Keratinocyte (primary cell): ENCODE results near the gene CDC20. TPM values are rescaled to one million over a fixed set of nuclear protein-coding genes. Genes with fewer than 3 reads are reported as not detected.
A peak's percentile ranks its signal among the peaks of the same experiment; 100 is the strongest.

Experiments used
- DNase-seq: peaks from one replicate; pipeline ENCODE4 v3.0.0-alpha.2; 2011; ENCODE audit warnings: low read depth, missing footprints, low spot score
- FAIRE-seq: peaks from 2 replicates; lab custom pipeline; 2011; peaks lifted over from hg19 to GRCh38; lab: Jason Lieb, UNC
- H2AFZ ChIP-seq: 2 replicates; pipeline ENCODE4 v1.6.0; 2012; ENCODE audit warnings: low read length, control low read depth, inconsistent platforms; ENCODE audit not compliant: control insufficient read depth
- H3K27ac ChIP-seq: 2 replicates; pipeline ENCODE4 v1.5.1; 2011; ENCODE audit warnings: low read length; ENCODE audit not compliant: control insufficient read depth, insufficient read depth
- H3K27me3 ChIP-seq: 3 replicates; pipeline ENCODE4 v1.6.0; 2011; ENCODE audit warnings: low read length; ENCODE audit not compliant: control insufficient read depth, insufficient read depth; ENCODE audit errors: extremely low read depth
- H3K36me3 ChIP-seq, 2 experiments: 2 replicates in 1 of 2; 3 replicates in 1 of 2; pipeline ENCODE4 v1.5.1; 2011; ENCODE audit warnings: low read length in 2 of 2, mild to moderate bottlenecking in 1 of 2; ENCODE audit not compliant: control insufficient read depth in 2 of 2, insufficient read depth in 2 of 2; ENCODE audit errors: extremely low read depth in 1 of 2
- H3K4me1 ChIP-seq: 3 replicates; pipeline ENCODE4 v1.5.1; 2011; ENCODE audit warnings: low read length; ENCODE audit not compliant: control insufficient read depth, insufficient read depth; ENCODE audit errors: extremely low read depth
- H3K4me2 ChIP-seq: 3 replicates; pipeline ENCODE4 v1.6.0; 2011; ENCODE audit warnings: low read depth, low read length; ENCODE audit not compliant: control insufficient read depth, insufficient read depth; ENCODE audit errors: extremely low read depth
- H3K4me3 ChIP-seq, 3 experiments: fragments of 200-600 bp in 1 of 3; sonication (generic) in 1 of 3; 2 replicates in 2 of 3; 3 replicates in 1 of 3; pipeline ENCODE4 v1.5.1; 2011 to 2016; ENCODE audit warnings: low read length in 3 of 3, mild to moderate bottlenecking in 3 of 3, control low read depth in 2 of 3, inconsistent platforms in 1 of 3, low read depth in 1 of 3, mixed read lengths in 1 of 3, mixed run types in 1 of 3, moderate library complexity in 1 of 3; ENCODE audit not compliant: control insufficient read depth in 2 of 3, insufficient read depth in 2 of 3; ENCODE audit errors: extremely low read depth in 1 of 3
- H3K79me2 ChIP-seq: 2 replicates; pipeline ENCODE4 v1.6.0; 2012; ENCODE audit warnings: low read length; ENCODE audit not compliant: control insufficient read depth, insufficient read depth
- H3K9ac ChIP-seq: 3 replicates; pipeline ENCODE4 v1.6.0; 2011; ENCODE audit warnings: low read length; ENCODE audit not compliant: control insufficient read depth, insufficient read depth; ENCODE audit errors: extremely low read depth
- H3K9me1 ChIP-seq: 3 replicates; pipeline ENCODE4 v1.6.0; 2011; ENCODE audit warnings: low read length; ENCODE audit not compliant: control insufficient read depth, insufficient read depth; ENCODE audit errors: extremely low read depth
- H3K9me3 ChIP-seq: 2 replicates; pipeline ENCODE4 v1.5.1; 2012; ENCODE audit warnings: low read depth, low read length; ENCODE audit not compliant: control insufficient read depth
- H4K20me1 ChIP-seq: 3 replicates; pipeline ENCODE4 v1.6.0; 2011; ENCODE audit warnings: low read length; ENCODE audit not compliant: control insufficient read depth, insufficient read depth; ENCODE audit errors: extremely low read depth
- EZH2 ChIP-seq: IDR thresholded peaks from one replicate; pipeline ENCODE4 v1.6.1; 2012; ENCODE audit warnings: inconsistent platforms, mild to moderate bottlenecking, low read length, moderate library complexity
- dilution Hi-C: fragments of 300-500 bp; cut with MboI; formaldehyde crosslinking; loops from one replicate; pipeline ENCODE4 v1.7.0; 2020; ENCODE audit warnings: low sequenced_read_pairs; ENCODE audit not compliant: extremely low pct_ligation_motif_present
- polyA minus RNA-seq, 3 experiments: library from RNA; depleted of rRNA, polyadenylated mRNA; stranded (reverse); fragments of >200 nt; gene quantifications; 1 replicate in 1 of 3; 2 replicates in 1 of 3; 3 replicates in 1 of 3; pipeline ENCODE4 v1.2.3, GENCODE V29; 2011
- polyA plus RNA-seq, 5 experiments: library from polyadenylated mRNA; depleted of rRNA in 3 of 5; stranded (reverse) in 3 of 5; stranded (forward) in 1 of 5; unstranded in 1 of 5; fragments of >200 nt; gene quantifications; 1 replicate in 1 of 5; 2 replicates in 3 of 5; 3 replicates in 1 of 5; pipeline versions ENCODE4 v1.2.1 to v1.2.3, GENCODE V29; 2011 to 2012; ENCODE audit warnings: missing spikeins in 2 of 5, low read depth in 1 of 5, low replicate concordance in 1 of 5
- TF ChIP-seq, protein P1 (sequence below), 3 experiments: IDR thresholded peaks in 1 of 3; conservative IDR thresholded peaks in 1 of 3; optimal IDR thresholded peaks in 1 of 3; 2 replicates in 2 of 3; 3 replicates in 1 of 3; pipeline versions ENCODE3 to v1.5.1; 2011; ENCODE audit warnings: low read length in 3 of 3, mild to moderate bottlenecking in 3 of 3, moderate library complexity in 2 of 3, control low read depth in 1 of 3, inconsistent platforms in 1 of 3; ENCODE audit not compliant: insufficient read depth in 2 of 3; ENCODE audit errors: extremely low read depth in 1 of 3

CDC20 gene
- polyA plus RNA-seq (13.6 to 102 TPM (median 84.2 TPM) in 3 replicates), polyA minus RNA-seq (19.5 to 267 TPM (median 125 TPM) in 3 replicates)
- 0.67 TPM for polyA plus RNA-seq (2011; ENCODE audit: low read depth)
- polyA plus RNA-seq (2011; cell fraction: cytosol; rRNA removed), result 28.1 and 35.5 TPM in 2 replicates
- polyA plus RNA-seq (2011; cell fraction: nucleus; rRNA removed), result 16.0 and 25.4 TPM in 2 replicates
- polyA plus RNA-seq (2012; ENCODE audit: low replicate concordance), result 1.7 and 97.6 TPM in 2 replicates
- polyA minus RNA-seq (2011; cell fraction: cytosol; rRNA and poly(A)+ RNA removed), result 29.9 TPM
- 6.6 and 9.9 TPM in 2 replicates for polyA minus RNA-seq (2011; cell fraction: nucleus; rRNA and poly(A)+ RNA removed)

DNA sequence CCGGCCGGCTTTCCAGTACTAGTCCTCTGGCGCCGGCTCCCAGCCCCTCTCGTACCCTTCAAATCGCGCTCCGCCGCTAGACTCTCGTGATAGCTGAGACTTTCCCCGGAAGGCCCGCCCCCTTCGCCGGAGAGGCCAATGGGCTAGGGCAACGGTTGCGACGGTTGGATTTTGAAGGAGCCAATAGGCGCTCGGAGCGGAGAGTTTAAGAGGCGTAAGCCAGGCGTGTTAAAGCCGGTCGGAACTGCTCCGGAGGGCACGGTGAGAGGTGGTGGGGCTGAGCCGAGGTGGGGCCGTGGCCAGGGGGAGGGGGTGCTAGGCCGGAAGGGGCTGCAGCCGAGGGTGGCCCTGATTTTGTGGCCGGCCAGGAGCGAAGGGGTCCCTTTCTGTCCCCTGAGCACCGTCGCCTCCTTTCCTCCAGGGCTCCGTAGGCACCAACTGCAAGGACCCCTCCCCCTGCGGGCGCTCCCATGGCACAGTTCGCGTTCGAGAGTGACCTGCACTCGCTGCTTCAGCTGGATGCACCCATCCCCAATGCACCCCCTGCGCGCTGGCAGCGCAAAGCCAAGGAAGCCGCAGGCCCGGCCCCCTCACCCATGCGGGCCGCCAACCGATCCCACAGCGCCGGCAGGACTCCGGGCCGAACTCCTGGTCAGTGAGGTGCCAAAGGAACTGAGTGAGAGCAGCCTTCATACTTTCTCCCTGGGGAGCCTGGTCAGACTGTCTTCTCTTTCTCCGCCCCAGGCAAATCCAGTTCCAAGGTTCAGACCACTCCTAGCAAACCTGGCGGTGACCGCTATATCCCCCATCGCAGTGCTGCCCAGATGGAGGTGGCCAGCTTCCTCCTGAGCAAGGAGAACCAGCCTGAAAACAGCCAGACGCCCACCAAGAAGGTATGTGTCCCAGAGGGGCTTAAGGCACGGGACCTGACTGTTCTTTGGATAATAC lies at the start of gene CDC20:
Gene CDC20, plus strand, starts transcription at position 236 of the 948 bp plus-strand sequence. Its CDS starts 235 bp downstream, at position 471.
- peak within 1 kb of the TSS; percentile 97 for H3K27ac ChIP-seq
- no peak for TF ChIP-seq EZH2
- TF ChIP-seq, protein P1, sequence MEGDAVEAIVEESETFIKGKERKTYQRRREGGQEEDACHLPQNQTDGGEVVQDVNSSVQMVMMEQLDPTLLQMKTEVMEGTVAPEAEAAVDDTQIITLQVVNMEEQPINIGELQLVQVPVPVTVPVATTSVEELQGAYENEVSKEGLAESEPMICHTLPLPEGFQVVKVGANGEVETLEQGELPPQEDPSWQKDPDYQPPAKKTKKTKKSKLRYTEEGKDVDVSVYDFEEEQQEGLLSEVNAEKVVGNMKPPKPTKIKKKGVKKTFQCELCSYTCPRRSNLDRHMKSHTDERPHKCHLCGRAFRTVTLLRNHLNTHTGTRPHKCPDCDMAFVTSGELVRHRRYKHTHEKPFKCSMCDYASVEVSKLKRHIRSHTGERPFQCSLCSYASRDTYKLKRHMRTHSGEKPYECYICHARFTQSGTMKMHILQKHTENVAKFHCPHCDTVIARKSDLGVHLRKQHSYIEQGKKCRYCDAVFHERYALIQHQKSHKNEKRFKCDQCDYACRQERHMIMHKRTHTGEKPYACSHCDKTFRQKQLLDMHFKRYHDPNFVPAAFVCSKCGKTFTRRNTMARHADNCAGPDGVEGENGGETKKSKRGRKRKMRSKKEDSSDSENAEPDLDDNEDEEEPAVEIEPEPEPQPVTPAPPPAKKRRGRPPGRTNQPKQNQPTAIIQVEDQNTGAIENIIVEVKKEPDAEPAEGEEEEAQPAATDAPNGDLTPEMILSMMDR (optimal IDR thresholded peaks at IDR 0.05 in 1 of 3, IDR thresholded peaks at IDR 0.05 in 1 of 3, conservative IDR thresholded peaks at IDR 0.05 in 1 of 3; ENCODE audit: extremely low read depth in 1 of 3, insufficient read depth in 2 of 3, low read length in 3 of 3), result no peak
- H4K20me1 ChIP-seq, result no peaks in the 10 kb centered on the region
- no peaks in the 10 kb centered on the region for H3K9me3 ChIP-seq
- FAIRE-seq, result peak; percentile 61
- dilution Hi-C loops, result no loop called here
- peak within 1 kb of the TSS; percentile 96 for H3K9ac ChIP-seq
- peak within 1 kb of the TSS; percentile 85 for H2AFZ ChIP-seq
- H3K36me3 ChIP-seq, result peaks cover 10 to 22% of the 10 kb centered on the region in 2 experiments
- peak within 1 kb of the TSS; percentile 55 to 96 (median 94) for H3K4me3 ChIP-seq
- H3K4me2 ChIP-seq, result peak within 1 kb of the TSS; percentile 96
- H3K4me1 ChIP-seq, result peaks cover 26% of the 10 kb centered on the region
- H3K9me1 ChIP-seq, result no peaks in the 10 kb centered on the region
- peak; percentile 81 for DNase-seq
- H3K27me3 ChIP-seq, result no peaks in the 10 kb centered on the region
- H3K79me2 ChIP-seq, result peaks cover 45% of the 10 kb centered on the region

DNA sequence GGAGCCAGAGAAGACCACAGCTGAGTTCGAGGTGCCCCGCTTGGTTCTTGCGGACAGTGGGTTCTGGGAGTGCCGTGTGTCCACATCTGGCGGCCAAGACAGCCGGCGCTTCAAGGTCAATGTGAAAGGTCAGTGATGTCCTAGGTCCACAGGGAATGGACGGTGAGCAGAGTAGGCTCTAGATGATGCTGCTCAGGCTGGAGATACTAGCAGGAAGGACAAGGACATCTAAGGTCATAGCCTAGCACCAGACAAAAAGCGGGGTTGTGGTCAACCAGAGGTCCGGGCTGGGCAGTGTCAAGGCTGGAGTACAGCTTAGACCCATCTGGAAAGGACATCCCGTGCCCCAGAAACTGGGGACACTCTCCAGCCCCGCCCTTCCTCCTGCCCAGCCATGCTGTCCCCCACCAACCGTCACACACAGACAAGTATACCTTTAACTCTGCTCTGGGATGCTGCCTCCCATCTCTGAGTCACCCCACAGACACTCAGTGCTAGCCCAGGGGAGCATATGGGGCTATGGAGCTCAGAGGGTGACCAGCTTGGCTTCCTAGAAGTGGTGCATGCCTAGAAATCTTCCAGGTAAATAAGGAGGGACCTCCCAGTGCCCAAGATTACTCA lies 49.3 kb upstream of the CDC20 start:
- H3K27me3 ChIP-seq, result peaks cover 7% of the 10 kb centered on the region
- dilution Hi-C loops, result no loop called here
- no peak overlapping the region for H3K4me2 ChIP-seq
- H2AFZ ChIP-seq, result no peak overlapping the region
- TF ChIP-seq EZH2, result no peak
- TF ChIP-seq, protein P1 (optimal IDR thresholded peaks at IDR 0.05 in 1 of 3, IDR thresholded peaks at IDR 0.05 in 1 of 3, conservative IDR thresholded peaks at IDR 0.05 in 1 of 3; ENCODE audit: extremely low read depth in 1 of 3, insufficient read depth in 2 of 3, low read length in 3 of 3), result no peak
- DNase-seq, result no peak
- FAIRE-seq, result no peak
- H3K9me3 ChIP-seq, result no peaks in the 10 kb centered on the region
- H4K20me1 ChIP-seq, result no peaks in the 10 kb centered on the region
- no peaks in the 10 kb centered on the region for H3K36me3 ChIP-seq
- no peaks in the 10 kb centered on the region for H3K9me1 ChIP-seq
- no peak overlapping the region for H3K27ac ChIP-seq
- H3K4me1 ChIP-seq, result no peaks in the 10 kb centered on the region
- no peak overlapping the region for H3K9ac ChIP-seq
- H3K4me3 ChIP-seq, result no peak overlapping the region
- H3K79me2 ChIP-seq, result no peaks in the 10 kb centered on the region
